ENCODE measurements around the gene GTSF1L. TPM values are rescaled to one million over a fixed set of nuclear protein-coding genes. Genes with fewer than 3 reads are reported as not detected.

GTSF1L gene
- total and polyA plus RNA-seq, 11 donors = not detected

GRCh38 chr20:43700627-43701026 lies 26.2 kb downstream of the GTSF1L start:
- 97 to 99% (median 98%) methylated on average over 6 to 8 of the region's 8 CpGs for WGBS, 4 donors
- no peaks in the 10 kb centered on the region for H3K4me1 ChIP-seq
- H3K36me3 ChIP-seq = no peaks in the 10 kb centered on the region
- intact Hi-C loops (cut with DNase I) = no loop called here
- no peak overlapping the region for H3K27ac ChIP-seq
- H3K4me3 ChIP-seq = no peak overlapping the region
- DNase-seq = no peak
- no peak for ATAC-seq
- no peaks in the 10 kb centered on the region for H3K9me3 ChIP-seq
- no peaks in the 10 kb centered on the region for H3K27me3 ChIP-seq
- no peak for TF ChIP-seq CTCF (IDR thresholded peaks at IDR 0.05)
- no peak for TF ChIP-seq POLR2A (IDR thresholded peaks at IDR 0.05)

- Histone ChIP-seq H3K36me3 (no peaks in the 10 kb centered on the region), H3K27me3 (no peaks in the 10 kb centered on the region), H3K27ac (no peak overlapping the region), H3K4me3 (no peak overlapping the region), H3K9me3 (no peaks in the 10 kb centered on the region), H3K4me1 (no peaks in the 10 kb centered on the region)
- 92 to 95% (median 94%) methylated on average over 4 to 8 of the region's 8 CpGs for WGBS, 4 donors
- ATAC-seq = no peak
- DNase-seq = no peak
- intact Hi-C loops (cut with DNase I) = no loop called here
- TF ChIP-seq CTCF (IDR thresholded peaks at IDR 0.05) (no peak), POLR2A (IDR thresholded peaks at IDR 0.05) (no peak)
Observed at GRCh38 chr20:43699941-43700565, 26.7 kb downstream of the GTSF1L start.

- ATAC-seq (no peak), DNase-seq (no peak)
- H3K27ac ChIP-seq = no peak overlapping the region
- no peaks in the 10 kb centered on the region for H3K36me3 ChIP-seq
- TF ChIP-seq POLR2A (IDR thresholded peaks at IDR 0.05) = no peak
- no peak for TF ChIP-seq CTCF (IDR thresholded peaks at IDR 0.05)
- no peaks in the 10 kb centered on the region for H3K9me3 ChIP-seq
- no peaks in the 10 kb centered on the region for H3K27me3 ChIP-seq
- 93 to 96% (median 94%) methylated on average over 8 of the region's 8 CpGs for WGBS, 4 donors
- H3K4me3 ChIP-seq = no peak overlapping the region
- intact Hi-C loops (cut with DNase I) = no loop called here
- H3K4me1 ChIP-seq = no peaks in the 10 kb centered on the region
Observed at GRCh38 chr20:43695571-43695970, 31.2 kb downstream of the GTSF1L start.

- DNase-seq = no peak
- no peak overlapping the region for H3K27ac ChIP-seq
Observed at GRCh38 chr20:43694763-43695162, 32.0 kb downstream of the GTSF1L start.

More at GRCh38 chr20:43694763-43695162, 32.0 kb downstream of the GTSF1L start:
- intact Hi-C loops (cut with DNase I) = loop anchor here in 2 of 10 donors (5.0 kb wide), 1 partner anchor 157 kb away; no protein-coding TSS in a partner anchor
- Histone ChIP-seq H3K4me1 (no peaks in the 10 kb centered on the region), H3K36me3 (no peaks in the 10 kb centered on the region), H3K9me3 (no peaks in the 10 kb centered on the region), H3K27me3 (no peaks in the 10 kb centered on the region), H3K4me3 (no peak overlapping the region)
- WGBS, 4 donors = 77 to 94% (median 89%) methylated on average over 3 of the region's 3 CpGs
- TF ChIP-seq CTCF (IDR thresholded peaks at IDR 0.05) = no peak
- TF ChIP-seq POLR2A (IDR thresholded peaks at IDR 0.05) = no peak
- no peak for ATAC-seq

Data from heart left ventricle (tissue), 16 donors.